HEK293T (cell line): ENCODE results near the gene NKD2.

Experiments used
- BHLHE40 ChIP-seq: fragments of 450-650 bp; IDR thresholded peaks from 2 replicates; pipeline ENCODE4 v1.6.1; 2016; ENCODE audit warnings: mild to moderate bottlenecking, moderate library complexity, borderline replicate concordance
- FOXM1 ChIP-seq: fragments of 450-650 bp; IDR thresholded peaks from 2 replicates; pipeline ENCODE4 v1.6.1; 2017; ENCODE audit warnings: mild to moderate bottlenecking, borderline replicate concordance
- NFRKB ChIP-seq: fragments of 450-650 bp; IDR thresholded peaks from 2 replicates; pipeline ENCODE4 v1.6.1; 2016; ENCODE audit warnings: mild to moderate bottlenecking, moderate library complexity
- SP1 ChIP-seq: fragments of 450-650 bp; IDR thresholded peaks from 2 replicates; pipeline ENCODE4 v1.6.1; 2017
- TARDBP ChIP-seq: fragments of 450-650 bp; IDR thresholded peaks from 2 replicates; pipeline ENCODE4 v1.6.1; 2016

- no peak for TF ChIP-seq BHLHE40
- TF ChIP-seq TARDBP, result no peak
- no peak for TF ChIP-seq NFRKB
- no peak for TF ChIP-seq SP1
- TF ChIP-seq FOXM1, result no peak
Measured at GRCh38 chr5:1019001-1019905, 10.7 kb downstream of the NKD2 start.
